SK-N-DZ (cell line): ENCODE measurements around the gene SLC6A13.
"Not testable (repeated sequence)": the region's sequence is repeated elsewhere in the genome, so short reads cannot be mapped to it uniquely, and the experiment has no call there.

Source experiments
- DNase-seq: peaks from one replicate; pipeline ENCODE4 v3.0.0-alpha.2; 2015; ENCODE audit warnings: low spot score

Gene SLC6A13

GRCh38 chr12:197911-198695 lies 64.5 kb downstream of the SLC6A13 start:
- DNase-seq, result no peak

DNA sequence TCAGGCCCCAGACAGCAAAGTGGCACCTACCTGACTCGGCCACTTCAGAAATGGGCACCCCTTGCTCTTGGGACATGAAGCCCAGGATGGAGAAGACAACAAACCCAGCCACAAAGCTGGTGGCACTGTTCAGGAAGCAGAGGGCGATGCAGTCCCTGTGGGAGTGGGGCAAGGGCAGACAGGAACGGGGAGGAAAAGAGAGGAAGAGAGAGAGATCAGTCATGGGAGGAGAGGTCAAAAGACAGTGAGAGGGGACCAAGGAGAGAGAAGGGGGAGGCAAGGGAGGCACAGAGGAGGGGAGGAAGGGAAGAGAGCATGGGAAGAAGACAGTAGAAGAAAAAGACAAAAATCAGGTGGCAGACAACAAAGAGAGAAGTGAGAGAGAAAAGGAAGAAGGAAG lies 65.3 kb downstream of the SLC6A13 start:
- no peak for DNase-seq

DNA sequence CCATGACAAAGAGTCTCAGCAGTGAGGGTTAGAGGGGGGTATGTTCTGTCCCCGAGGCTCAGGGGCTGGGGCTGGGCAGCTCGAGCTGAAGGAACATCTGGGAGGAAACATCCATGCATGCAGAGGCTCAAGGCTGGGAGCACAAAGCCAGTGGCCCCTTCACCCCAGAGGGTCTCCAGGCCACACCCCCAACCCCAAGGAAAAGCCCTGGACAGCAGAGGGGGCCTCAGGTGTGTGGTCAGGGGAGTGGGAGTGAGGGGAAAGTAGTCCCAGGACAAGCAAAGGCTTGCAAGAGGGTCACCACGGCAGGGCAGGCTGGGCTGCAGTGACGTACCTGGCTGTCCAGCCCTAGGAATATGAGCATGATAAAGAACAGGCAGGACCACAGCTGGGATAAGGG lies 66.2 kb downstream of the SLC6A13 start:
- DNase-seq, result no peak

DNA sequence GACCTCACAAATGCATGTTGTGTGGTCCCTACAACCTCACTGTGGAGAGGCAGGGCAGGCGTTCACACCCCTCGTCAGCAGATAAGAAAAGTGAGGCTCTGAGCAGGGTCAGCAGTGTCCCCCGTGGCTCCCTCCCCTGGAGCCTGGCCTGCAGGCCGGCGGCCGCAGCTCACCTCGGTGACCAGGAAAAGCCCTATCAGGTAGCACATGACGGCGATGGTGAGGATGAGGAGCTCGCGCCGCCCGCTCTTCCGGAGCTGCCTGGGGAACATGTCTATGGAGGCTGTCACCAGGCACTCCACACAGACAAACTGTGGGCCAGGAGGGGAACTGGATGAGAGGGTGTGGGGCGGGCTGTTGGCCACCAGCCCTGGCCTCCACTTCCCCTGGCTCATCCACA lies 66.7 kb downstream of the SLC6A13 start:
- no peak for DNase-seq

- DNase-seq, result no peak
Measured at GRCh38 chr12:195156-195555, 67.5 kb downstream of the SLC6A13 start.

- DNase-seq, result no peak
Measured at GRCh38 chr12:194276-194675, 68.4 kb downstream of the SLC6A13 start.

GRCh38 chr12:193261-193660 lies 69.4 kb downstream of the SLC6A13 start:
- DNase-seq, result no peak

DNA sequence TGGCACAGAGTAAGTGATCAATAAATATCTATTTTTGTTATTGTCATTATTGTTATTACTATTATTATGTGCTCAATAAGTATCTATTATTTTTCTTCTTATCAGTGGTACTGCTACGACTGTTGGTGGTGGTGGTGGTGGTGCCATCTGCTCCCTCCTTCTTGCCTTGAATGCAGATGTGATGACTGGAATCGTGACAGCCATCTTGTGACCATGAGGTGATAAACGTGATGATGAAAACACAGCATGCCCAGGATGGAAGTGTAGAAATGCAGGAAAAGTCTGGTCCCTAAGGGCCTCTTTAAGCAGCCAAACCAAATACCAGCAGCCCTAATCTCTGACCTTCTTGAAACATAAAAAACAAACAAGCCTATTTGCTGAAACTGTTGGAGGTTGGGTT lies 71.1 kb downstream of the SLC6A13 start:
- no peak for DNase-seq

GRCh38 chr12:190881-191280 lies 71.8 kb downstream of the SLC6A13 start:
- no peak for DNase-seq

GRCh38 chr12:189622-189962 lies 73.0 kb downstream of the SLC6A13 start:
- no peak for DNase-seq

DNA sequence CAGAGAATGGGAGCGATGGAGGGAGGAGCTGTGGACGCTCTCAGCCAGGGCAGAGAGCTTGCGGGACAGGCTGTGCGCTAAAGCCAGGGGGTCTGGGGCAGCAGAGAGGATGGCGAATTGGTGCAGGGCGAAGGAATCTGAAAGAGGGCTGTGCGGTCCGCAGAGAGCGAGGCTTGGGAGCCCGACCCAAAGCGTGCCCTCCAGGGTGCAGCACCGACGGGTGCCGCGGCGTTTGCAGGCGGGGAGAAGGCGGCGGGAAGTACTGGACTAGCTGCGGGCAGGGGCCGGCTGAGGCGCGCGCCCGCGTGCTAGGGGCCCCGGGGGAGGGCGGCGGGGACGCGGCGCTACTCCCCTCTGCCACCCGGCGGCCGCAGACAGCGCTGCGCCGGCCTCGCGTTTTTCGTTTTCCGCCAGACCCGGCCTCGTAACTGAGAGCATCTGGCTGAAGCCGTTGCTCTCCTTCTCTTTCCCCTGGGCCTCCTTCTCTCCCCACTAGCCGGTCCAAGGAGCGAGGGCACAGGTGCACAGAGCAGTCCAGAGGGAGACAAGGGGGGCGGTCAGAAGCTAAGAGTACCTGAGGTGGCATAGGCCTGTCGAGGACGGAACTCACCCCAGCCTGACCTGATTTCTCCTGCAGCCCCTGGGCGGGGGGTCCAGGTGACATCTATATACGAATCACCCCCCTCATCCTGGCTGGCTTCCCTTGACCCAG lies 73.6 kb downstream of the SLC6A13 start:
- peak; percentile 53 for DNase-seq

GRCh38 chr12:187986-188909 lies 74.4 kb downstream of the SLC6A13 start:
- not testable (repeated sequence) for DNase-seq

GRCh38 chr12:186006-186625 lies 76.5 kb downstream of the SLC6A13 start:
- DNase-seq, result no peak

DNA sequence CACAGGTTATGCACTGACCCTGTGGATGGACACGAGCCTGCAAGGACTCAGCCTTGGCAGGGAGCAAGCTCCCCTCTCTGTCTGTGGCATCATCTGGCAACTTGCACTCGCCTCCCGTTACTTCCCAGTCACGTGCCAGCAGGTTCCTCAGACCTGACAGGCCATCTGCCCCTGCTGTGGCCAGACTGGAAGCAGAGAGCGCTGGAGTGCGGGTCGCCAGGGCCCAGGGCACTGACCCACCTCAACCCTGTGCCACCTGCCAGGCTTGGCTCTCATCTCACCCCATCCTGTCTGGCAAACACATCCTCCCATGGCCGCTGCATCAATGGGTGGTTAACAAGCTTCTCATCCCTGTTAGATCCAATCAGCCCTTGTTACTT lies 77.1 kb downstream of the SLC6A13 start:
- no peak for DNase-seq

GRCh38 chr12:184811-185575 lies 77.6 kb downstream of the SLC6A13 start:
- no peak for DNase-seq

GRCh38 chr12:182381-182892 lies 80.2 kb downstream of the SLC6A13 start:
- DNase-seq, result no peak

DNA sequence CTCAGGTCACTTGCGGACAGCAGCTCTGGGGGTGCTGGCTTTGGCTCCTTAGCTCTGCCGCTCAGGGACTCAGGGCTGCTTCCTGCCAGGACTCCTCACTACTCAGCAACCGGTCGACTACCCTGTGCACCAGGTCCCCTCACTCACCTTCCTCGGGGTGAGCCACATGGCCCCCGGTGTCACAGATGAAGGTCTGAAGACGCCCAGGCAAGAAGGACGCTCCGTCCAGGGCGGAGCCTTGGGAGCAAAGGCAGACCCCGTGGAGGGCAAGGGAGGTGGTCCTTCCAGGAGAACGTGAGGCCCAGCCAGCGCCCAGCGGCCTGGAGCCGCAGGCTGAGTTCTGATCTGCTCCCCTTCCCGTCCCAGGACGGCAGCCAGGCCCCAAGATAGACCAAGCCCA lies 80.7 kb downstream of the SLC6A13 start:
- DNase-seq, result no peak

GRCh38 chr12:180445-180844 lies 82.2 kb downstream of the SLC6A13 start:
- DNase-seq, result no peak

DNA sequence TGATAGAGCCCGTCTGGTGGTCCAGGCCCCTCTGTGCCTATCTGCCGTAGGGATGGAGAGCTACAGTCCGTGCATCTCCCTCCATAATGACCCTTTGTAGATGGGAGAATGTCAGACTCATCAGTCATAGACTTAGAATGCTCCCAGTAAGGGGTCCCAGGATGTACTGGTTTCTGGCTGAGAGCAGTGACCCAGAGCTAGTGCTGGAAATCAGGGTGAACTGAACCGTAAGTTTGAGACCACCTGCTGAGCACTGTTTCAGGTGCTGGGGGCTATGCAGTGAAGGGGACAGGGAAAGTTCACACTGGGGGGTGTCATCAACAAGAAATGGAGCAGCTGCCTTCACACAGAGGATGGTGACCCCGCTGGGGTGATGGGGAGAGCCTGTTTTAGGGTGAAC lies 82.8 kb downstream of the SLC6A13 start:
- DNase-seq, result no peak

DNA sequence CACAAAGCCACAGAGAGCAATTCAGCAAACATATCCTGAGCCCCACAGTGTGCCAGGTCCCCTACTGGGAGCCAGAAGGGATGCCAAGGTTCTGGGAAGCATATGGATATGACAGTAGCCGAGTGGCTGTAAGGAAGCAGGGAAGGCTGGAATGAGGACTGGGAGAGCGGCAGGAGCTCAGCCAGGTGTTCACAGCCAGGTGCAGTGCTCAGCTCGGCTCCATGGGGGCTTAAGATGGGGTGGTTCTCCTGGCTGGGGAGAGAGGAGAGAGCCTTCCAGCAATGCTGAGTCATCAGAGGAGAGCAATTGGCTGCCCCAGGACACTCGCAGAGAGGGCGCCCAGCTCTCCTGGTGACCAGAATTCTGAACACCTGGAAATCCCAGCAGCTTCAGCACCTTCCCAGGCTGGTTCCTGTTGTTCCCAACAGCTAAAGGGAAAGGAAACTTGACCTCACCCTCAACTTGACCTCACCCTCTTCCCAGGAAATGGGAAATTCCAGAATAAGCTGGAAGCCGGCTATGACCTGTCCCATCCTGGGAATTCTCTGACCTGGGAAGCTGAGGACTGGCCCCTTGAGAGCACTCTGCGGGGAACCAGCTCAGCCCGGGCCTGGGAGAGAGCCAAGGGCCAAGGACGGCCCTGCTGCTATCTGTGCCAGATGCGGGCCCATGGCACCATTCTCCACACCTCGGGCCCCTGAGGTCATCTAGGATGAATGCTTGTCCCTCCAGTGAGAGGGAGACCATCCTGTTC lies 83.3 kb downstream of the SLC6A13 start:
- DNase-seq, result no peak
